CD8-positive, alpha-beta memory T cell (primary cell): Measurements from ENCODE around the gene TMEM161B. TPM values are rescaled to one million over a fixed set of nuclear protein-coding genes. Genes with fewer than 3 reads are reported as not detected.

Source experiments
- CTCF ChIA-PET: fragments of 350-600 bp; sonication (Branson Sonifier 250); formaldehyde crosslinking; loops from one replicate; lab custom pipeline; 2021; ENCODE audit warnings: antibody characterized with exemption; lab: Charles Lee
- POLR2A ChIA-PET: fragments of 350-600 bp; sonication (Branson Sonifier 250); formaldehyde crosslinking; loops from one replicate; lab custom pipeline; 2021; ENCODE audit warnings: antibody characterized with exemption; lab: Charles Lee
- DNase-seq, 5 donors: peaks; one replicate each; pipeline versions ENCODE4 v3.0.0 to v3.0.0-alpha.2; 2020 to 2022; ENCODE audit warnings: mixed read lengths in 1 of 5
- H3K27ac ChIP-seq: one replicate; pipeline ENCODE4 v1.7.0; 2013; ENCODE audit warnings: low read depth, mild to moderate bottlenecking, low read length, moderate library complexity
- H3K27me3 ChIP-seq: 2 replicates; pipeline ENCODE4 v1.7.0; 2013; ENCODE audit warnings: low read length, mild to moderate bottlenecking; ENCODE audit not compliant: insufficient read depth, poor library complexity, severe bottlenecking
- H3K36me3 ChIP-seq: 2 replicates; pipeline ENCODE4 v1.7.0; 2013; ENCODE audit warnings: mild to moderate bottlenecking, low read length, moderate library complexity; ENCODE audit not compliant: insufficient read depth
- H3K4me1 ChIP-seq: 2 replicates; pipeline ENCODE4 v1.7.0; 2013; ENCODE audit warnings: mild to moderate bottlenecking, low read length, moderate library complexity; ENCODE audit not compliant: insufficient read depth
- H3K4me3 ChIP-seq: 2 replicates; pipeline ENCODE4 v1.7.0; 2013; ENCODE audit warnings: mild to moderate bottlenecking, low read length
- H3K9me3 ChIP-seq: 2 replicates; pipeline ENCODE4 v1.7.0; 2013; ENCODE audit warnings: mild to moderate bottlenecking, low read length
- H3K27ac Mint-ChIP-seq, 8 donors: one replicate each; pipeline ENCODE4 v1.8.0; 2020 to 2021; ENCODE audit warnings: mixed read lengths in 8 of 8, mild to moderate bottlenecking in 6 of 8, inconsistent platforms in 3 of 8, moderate library complexity in 3 of 8
- H3K27me3 Mint-ChIP-seq, 2 donors: one replicate each; pipeline ENCODE4 v1.8.0; 2020 to 2021; ENCODE audit warnings: mixed read lengths in 2 of 2, mild to moderate bottlenecking in 1 of 2, moderate library complexity in 1 of 2
- H3K36me3 Mint-ChIP-seq, 3 donors: one replicate each; pipeline ENCODE4 v1.8.0; 2020 to 2021; ENCODE audit warnings: mixed read lengths in 3 of 3, inconsistent platforms in 1 of 3, mild to moderate bottlenecking in 1 of 3
- H3K4me1 Mint-ChIP-seq, 3 donors: one replicate each; pipeline ENCODE4 v1.8.0; 2020 to 2021; ENCODE audit warnings: mixed read lengths in 3 of 3, inconsistent platforms in 1 of 3, mild to moderate bottlenecking in 1 of 3
- H3K4me3 Mint-ChIP-seq, 7 donors: one replicate each; pipeline ENCODE4 v1.8.0; 2020 to 2021; ENCODE audit warnings: mixed read lengths in 7 of 7, mild to moderate bottlenecking in 6 of 7, moderate library complexity in 4 of 7, inconsistent platforms in 2 of 7
- H3K9me3 Mint-ChIP-seq, 5 donors: one replicate each; pipeline ENCODE4 v1.8.0; 2020 to 2022; ENCODE audit warnings: mixed read lengths in 5 of 5, mild to moderate bottlenecking in 3 of 5, moderate library complexity in 2 of 5, inconsistent platforms in 1 of 5
- polyA plus RNA-seq: library from polyadenylated mRNA; unstranded; fragments of 300-500 nt; fragmentation: Illumina TruSeq; gene quantifications from one replicate; pipeline ENCODE4 v1.2.3, GENCODE V29; 2021
- total RNA-seq, 2 experiments: library from RNA; stranded (reverse); gene quantifications; one replicate each; pipeline ENCODE4 v1.2.3, GENCODE V29; 2021

Gene TMEM161B
- total and polyA plus RNA-seq, 3 experiments from 2014 or later, result 9.8 to 23.6 (median 20.5) TPM

DNA sequence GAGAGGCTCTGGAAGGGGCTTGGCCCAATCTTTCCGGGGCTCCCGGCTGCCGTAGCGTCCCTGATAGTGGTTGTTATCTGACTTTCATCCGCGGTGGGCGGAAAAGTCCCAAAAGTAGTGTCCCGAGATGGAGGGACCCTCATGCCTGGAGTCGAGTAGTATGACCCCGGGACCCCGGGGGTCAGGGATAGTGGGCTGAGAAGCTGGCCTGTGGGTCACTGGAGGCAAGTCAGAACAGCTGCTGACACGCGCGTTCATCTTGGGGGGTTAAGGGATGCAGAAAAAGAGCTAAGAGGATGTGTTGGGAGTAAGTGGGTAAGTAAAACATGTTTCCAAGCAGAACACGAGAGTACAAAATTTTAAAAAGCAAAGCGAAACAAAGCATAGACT is 123.4 kb downstream of the TMEM161B start:
- POLR2A ChIA-PET, result no interaction called here
- no peak for DNase-seq
- peaks cover 43% of the 10 kb centered on the region for H3K27me3 ChIP-seq
- H3K27ac ChIP-seq, result no peak overlapping the region
- no peaks in the 10 kb centered on the region for H3K36me3 Mint-ChIP-seq
- no peaks in the 10 kb centered on the region for H3K36me3 ChIP-seq
- H3K4me1 Mint-ChIP-seq, result peaks cover 0 to 12% (median 0%) of the 10 kb centered on the region in 3 donors
- H3K4me3 Mint-ChIP-seq, result peak overlapping the region; percentile 12 to 70 (median 46)
- H3K9me3 ChIP-seq, result no peaks in the 10 kb centered on the region
- H3K9me3 Mint-ChIP-seq, result peaks cover 10 to 17% (median 15%) of the 10 kb centered on the region in 5 donors
- CTCF ChIA-PET, result no interaction called here
- H3K27ac Mint-ChIP-seq, result peak overlapping the region in 2 of 8 donors; percentile 3 to 12
- H3K4me3 ChIP-seq, result no peak overlapping the region
- H3K4me1 ChIP-seq, result peaks cover 32% of the 10 kb centered on the region
- peaks cover 26 to 31% of the 10 kb centered on the region in 2 donors for H3K27me3 Mint-ChIP-seq
